ENCODE results near the gene XRCC4. TPM values are rescaled to one million over a fixed set of nuclear protein-coding genes. Genes with fewer than 3 reads are reported as not detected.

The XRCC4 gene
- total RNA-seq, 4 donors from 2014 or later: 1.8 to 3.5 (median 2.6) TPM

DNA sequence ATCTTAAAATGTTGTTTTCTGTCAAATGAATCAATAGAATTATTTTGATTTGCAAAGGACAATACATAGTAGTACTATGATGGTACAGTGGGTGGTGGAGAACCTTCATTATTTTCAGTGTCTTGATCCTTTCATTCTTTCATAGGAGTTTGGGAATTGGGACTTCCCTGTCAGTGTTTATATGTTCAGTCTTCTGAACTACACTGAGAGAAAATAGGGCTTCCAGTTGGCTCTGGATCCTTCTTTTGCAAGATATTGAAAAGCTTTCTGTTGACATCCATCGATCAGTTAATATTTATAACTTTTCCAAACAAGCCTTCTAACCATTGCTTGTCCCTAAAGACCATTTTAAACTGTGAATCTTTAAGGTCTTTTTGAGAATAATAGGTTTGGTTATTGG, 94.7 kb downstream of the XRCC4 start:
- no peak for DNase-seq
- no peak for ATAC-seq

DNA sequence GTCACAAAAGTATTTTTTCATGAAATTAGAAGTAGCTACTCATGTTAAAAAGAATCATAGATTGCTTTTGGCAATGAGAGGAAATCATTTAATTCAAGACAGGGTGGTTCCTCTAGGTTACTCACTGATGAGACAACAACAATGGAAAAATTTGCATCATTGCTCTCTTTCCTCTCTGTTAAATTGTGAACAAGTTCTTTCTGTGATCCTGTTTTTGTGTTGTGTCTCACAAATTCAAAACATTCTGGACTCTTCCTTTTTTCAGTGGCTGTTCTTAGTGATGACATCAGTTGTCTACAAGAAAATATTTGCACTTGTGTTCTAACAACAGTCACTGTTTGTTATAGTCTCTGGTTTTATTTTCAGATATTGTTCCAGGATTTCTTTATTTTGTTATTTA, 95.3 kb downstream of the XRCC4 start:
- no peaks in the 10 kb centered on the region for H3K27me3 ChIP-seq
- H3K36me3 ChIP-seq: no peaks in the 10 kb centered on the region
- no peak for DNase-seq
- TF ChIP-seq, protein P1, sequence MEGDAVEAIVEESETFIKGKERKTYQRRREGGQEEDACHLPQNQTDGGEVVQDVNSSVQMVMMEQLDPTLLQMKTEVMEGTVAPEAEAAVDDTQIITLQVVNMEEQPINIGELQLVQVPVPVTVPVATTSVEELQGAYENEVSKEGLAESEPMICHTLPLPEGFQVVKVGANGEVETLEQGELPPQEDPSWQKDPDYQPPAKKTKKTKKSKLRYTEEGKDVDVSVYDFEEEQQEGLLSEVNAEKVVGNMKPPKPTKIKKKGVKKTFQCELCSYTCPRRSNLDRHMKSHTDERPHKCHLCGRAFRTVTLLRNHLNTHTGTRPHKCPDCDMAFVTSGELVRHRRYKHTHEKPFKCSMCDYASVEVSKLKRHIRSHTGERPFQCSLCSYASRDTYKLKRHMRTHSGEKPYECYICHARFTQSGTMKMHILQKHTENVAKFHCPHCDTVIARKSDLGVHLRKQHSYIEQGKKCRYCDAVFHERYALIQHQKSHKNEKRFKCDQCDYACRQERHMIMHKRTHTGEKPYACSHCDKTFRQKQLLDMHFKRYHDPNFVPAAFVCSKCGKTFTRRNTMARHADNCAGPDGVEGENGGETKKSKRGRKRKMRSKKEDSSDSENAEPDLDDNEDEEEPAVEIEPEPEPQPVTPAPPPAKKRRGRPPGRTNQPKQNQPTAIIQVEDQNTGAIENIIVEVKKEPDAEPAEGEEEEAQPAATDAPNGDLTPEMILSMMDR (IDR thresholded peaks at IDR 0.05 in 4 of 5, conservative IDR thresholded peaks at IDR 0.05 in 1 of 5): no peak
- TF ChIP-seq POLR2A (IDR thresholded peaks at IDR 0.05): no peak
- H3K4me3 ChIP-seq: no peak overlapping the region
- H3K27ac ChIP-seq: no peak overlapping the region
- no peaks in the 10 kb centered on the region for H3K4me1 ChIP-seq
- in situ Hi-C loops (cut with MboI; ENCODE audit: low sequenced_read_pairs in 4 of 4) (no loop called here), intact Hi-C loops (cut with DNase I; ENCODE audit: low total_unique reads) (no loop called here)
- no peaks in the 10 kb centered on the region for H3K9me3 ChIP-seq
- ATAC-seq: no peak

More for the DNA sequence above, 94.7 kb downstream of the XRCC4 start:
- intact Hi-C loops (cut with DNase I; ENCODE audit: low total_unique reads): no loop called here
- no peaks in the 10 kb centered on the region for H3K27me3 ChIP-seq
- TF ChIP-seq, protein P1 (IDR thresholded peaks at IDR 0.05 in 4 of 5, conservative IDR thresholded peaks at IDR 0.05 in 1 of 5): no peak
- no peak for TF ChIP-seq POLR2A (IDR thresholded peaks at IDR 0.05)
- H3K36me3 ChIP-seq: no peaks in the 10 kb centered on the region
- no peaks in the 10 kb centered on the region for H3K4me1 ChIP-seq
- no peak overlapping the region for H3K27ac ChIP-seq
- in situ Hi-C loops (cut with MboI; ENCODE audit: low sequenced_read_pairs in 4 of 4): no loop called here
- no peak overlapping the region for H3K4me3 ChIP-seq
- no peaks in the 10 kb centered on the region for H3K9me3 ChIP-seq

DNA sequence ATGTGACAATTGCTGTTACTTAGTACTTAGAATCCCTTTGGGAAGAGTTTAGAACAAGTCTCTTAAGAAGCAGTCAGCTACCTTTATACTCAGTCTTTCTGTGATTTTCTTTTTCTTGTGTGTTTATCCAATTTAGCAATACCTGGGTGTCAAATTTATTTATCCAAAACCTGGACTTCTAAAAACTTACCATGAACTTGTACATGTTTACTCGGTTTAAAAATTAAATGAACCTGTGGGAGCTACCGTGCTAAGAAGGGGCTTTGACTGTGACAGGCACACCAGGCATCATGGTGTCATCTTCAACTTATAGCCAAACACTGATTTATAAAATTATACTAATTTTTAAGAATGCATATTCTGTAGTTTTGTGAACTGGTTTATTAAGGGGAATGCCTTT, 96.5 kb downstream of the XRCC4 start:
- H3K27ac ChIP-seq: no peak overlapping the region
- H3K36me3 ChIP-seq: no peaks in the 10 kb centered on the region
- in situ Hi-C loops (cut with MboI; ENCODE audit: low sequenced_read_pairs in 4 of 4): no loop called here

DNA sequence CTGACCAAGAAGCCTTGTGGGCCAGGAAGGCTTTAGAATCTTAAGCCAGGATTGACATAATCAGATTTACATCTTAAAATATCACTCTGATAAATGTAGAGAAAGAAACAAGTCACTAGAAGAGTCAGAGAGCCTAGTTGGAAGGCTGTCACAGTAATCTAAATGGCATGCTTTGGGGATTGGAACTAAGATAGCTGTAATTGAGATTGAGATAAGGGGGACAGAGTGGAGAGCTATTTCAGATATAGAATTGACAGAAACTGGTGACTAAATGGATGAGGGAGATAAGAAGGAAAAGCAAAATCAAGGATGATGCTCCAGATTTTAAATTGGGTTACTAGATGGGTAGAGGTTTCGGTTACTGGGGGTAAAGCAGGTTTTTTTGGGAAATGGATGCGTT, 100.5 kb downstream of the XRCC4 start:
- in situ Hi-C loops (cut with MboI; ENCODE audit: low sequenced_read_pairs in 4 of 4): no loop called here
- H3K27ac ChIP-seq: no peak overlapping the region
- no peaks in the 10 kb centered on the region for H3K36me3 ChIP-seq
- ATAC-seq (no peak), DNase-seq (no peak)
- H3K9me3 ChIP-seq: no peaks in the 10 kb centered on the region
- no peak overlapping the region for H3K4me3 ChIP-seq
- TF ChIP-seq POLR2A (IDR thresholded peaks at IDR 0.05): no peak
- TF ChIP-seq, protein P1 (IDR thresholded peaks at IDR 0.05 in 4 of 5, conservative IDR thresholded peaks at IDR 0.05 in 1 of 5): no peak
- intact Hi-C loops (cut with DNase I; ENCODE audit: low total_unique reads): no loop called here
- no peaks in the 10 kb centered on the region for H3K27me3 ChIP-seq
- no peaks in the 10 kb centered on the region for H3K4me1 ChIP-seq

More for the DNA sequence above, 96.5 kb downstream of the XRCC4 start:
- TF ChIP-seq POLR2A (IDR thresholded peaks at IDR 0.05): no peak
- TF ChIP-seq, protein P1 (IDR thresholded peaks at IDR 0.05 in 4 of 5, conservative IDR thresholded peaks at IDR 0.05 in 1 of 5): no peak
- DNase-seq: no peak
- intact Hi-C loops (cut with DNase I; ENCODE audit: low total_unique reads): no loop called here
- Histone ChIP-seq H3K4me3 (no peak overlapping the region), H3K4me1 (no peaks in the 10 kb centered on the region), H3K9me3 (no peaks in the 10 kb centered on the region), H3K27me3 (no peaks in the 10 kb centered on the region)
- no peak for ATAC-seq

DNA sequence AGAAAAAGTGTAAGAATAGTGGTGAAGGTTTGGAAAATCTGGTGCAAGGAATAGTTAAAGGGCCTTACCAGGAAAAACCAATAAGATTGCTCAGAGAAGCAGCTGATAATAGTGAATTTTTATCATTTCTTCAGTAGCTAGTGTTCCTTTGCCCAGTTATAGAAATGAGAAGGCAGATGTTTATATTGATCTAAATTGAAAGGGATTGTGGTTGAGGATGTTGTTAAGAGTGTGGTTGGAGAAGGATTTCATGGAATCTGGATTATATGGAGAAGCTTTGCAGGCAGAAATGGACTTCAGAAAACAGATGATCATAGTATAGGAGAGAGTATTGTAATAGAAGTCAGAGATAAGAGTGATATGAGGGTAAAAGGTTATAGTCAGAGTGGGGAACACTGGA, 102.6 kb downstream of the XRCC4 start:
- H3K4me1 ChIP-seq: no peaks in the 10 kb centered on the region
- no peaks in the 10 kb centered on the region for H3K36me3 ChIP-seq
- no peak overlapping the region for H3K4me3 ChIP-seq
- no peak for ATAC-seq
- no peak for DNase-seq
- H3K27me3 ChIP-seq: no peaks in the 10 kb centered on the region
- no peak for TF ChIP-seq POLR2A (IDR thresholded peaks at IDR 0.05)
- TF ChIP-seq, protein P1 (IDR thresholded peaks at IDR 0.05 in 4 of 5, conservative IDR thresholded peaks at IDR 0.05 in 1 of 5): no peak
- no peak overlapping the region for H3K27ac ChIP-seq
- in situ Hi-C loops (cut with MboI; ENCODE audit: low sequenced_read_pairs in 4 of 4): no loop called here
- intact Hi-C loops (cut with DNase I; ENCODE audit: low total_unique reads): no loop called here
- no peaks in the 10 kb centered on the region for H3K9me3 ChIP-seq

Measured in gastrocnemius medialis (tissue), 4 donors.